ES-I3 (cell line): ENCODE results near the gene ANXA4.
"Not testable (repeated sequence)": the region's sequence is repeated elsewhere in the genome, so short reads cannot be mapped to it uniquely, and the experiment has no call there.

ENCODE experiments used
- H3K36me3 ChIP-seq: 2 replicates; pipeline ENCODE4 v1.6.1; 2013; ENCODE audit warnings: mild to moderate bottlenecking, low read length, control low read depth, moderate library complexity; ENCODE audit not compliant: insufficient read depth
- H3K4me1 ChIP-seq: 2 replicates; pipeline ENCODE4 v1.6.1; 2013; ENCODE audit warnings: mild to moderate bottlenecking, control low read depth, low read length; ENCODE audit not compliant: insufficient read depth
- H3K9ac ChIP-seq: 2 replicates; pipeline ENCODE4 v1.6.1; 2013; ENCODE audit warnings: low read depth, mild to moderate bottlenecking, low read length, moderate library complexity
- H3K9me3 ChIP-seq: 2 replicates; pipeline ENCODE4 v1.6.1; 2013; ENCODE audit warnings: mild to moderate bottlenecking, low read length, moderate library complexity; ENCODE audit not compliant: control insufficient read depth, insufficient read depth

Gene ANXA4

GRCh38 chr2:69789772-69790600 is 48.1 kb downstream of the ANXA4 start:
- no peaks in the 10 kb centered on the region for H3K36me3 ChIP-seq
- H3K9me3 ChIP-seq = no peaks in the 10 kb centered on the region
- H3K9ac ChIP-seq = no peak overlapping the region
- peaks cover 17% of the 10 kb centered on the region; the same call in 1 of the 2 replicates for H3K4me1 ChIP-seq

GRCh38 chr2:69790601-69790959 is 48.6 kb downstream of the ANXA4 start:
- Histone ChIP-seq H3K4me1 (peaks cover 17% of the 10 kb centered on the region; the same call in 1 of the 2 replicates), H3K9ac (no peak overlapping the region), H3K9me3 (no peaks in the 10 kb centered on the region), H3K36me3 (no peaks in the 10 kb centered on the region)

GRCh38 chr2:69791045-69791444 is 49.1 kb downstream of the ANXA4 start:
- H3K9ac ChIP-seq = no peak overlapping the region
- no peaks in the 10 kb centered on the region for H3K36me3 ChIP-seq
- H3K4me1 ChIP-seq = peaks cover 17% of the 10 kb centered on the region; the same call in 1 of the 2 replicates
- no peaks in the 10 kb centered on the region for H3K9me3 ChIP-seq

GRCh38 chr2:69796174-69796573 is 54.2 kb downstream of the ANXA4 start:
- Histone ChIP-seq H3K9ac (no peak overlapping the region), H3K4me1 (peaks cover 13% of the 10 kb centered on the region), H3K9me3 (no peaks in the 10 kb centered on the region; the same call in 1 of the 2 replicates), H3K36me3 (no peaks in the 10 kb centered on the region)

GRCh38 chr2:69797235-69797634 is 55.3 kb downstream of the ANXA4 start:
- H3K9me3 ChIP-seq = no peaks in the 10 kb centered on the region; the same call in 1 of the 2 replicates
- H3K9ac ChIP-seq = no peak overlapping the region
- peaks cover 13% of the 10 kb centered on the region for H3K4me1 ChIP-seq
- no peaks in the 10 kb centered on the region for H3K36me3 ChIP-seq

- Histone ChIP-seq H3K9me3 (no peaks in the 10 kb centered on the region; the same call in 1 of the 2 replicates), H3K4me1 (peaks cover 13% of the 10 kb centered on the region), H3K9ac (no peak overlapping the region), H3K36me3 (no peaks in the 10 kb centered on the region)
Measured at GRCh38 chr2:69797836-69798289, 55.9 kb downstream of the ANXA4 start.

- Histone ChIP-seq H3K9ac (no peak overlapping the region), H3K36me3 (no peaks in the 10 kb centered on the region), H3K9me3 (no peaks in the 10 kb centered on the region; the same call in 1 of the 2 replicates), H3K4me1 (peaks cover 13% of the 10 kb centered on the region)
Measured at GRCh38 chr2:69798290-69798908, 56.5 kb downstream of the ANXA4 start.

GRCh38 chr2:69798909-69799526 is 57.1 kb downstream of the ANXA4 start:
- Histone ChIP-seq H3K9ac (no peak overlapping the region), H3K4me1 (peaks cover 13% of the 10 kb centered on the region), H3K9me3 (no peaks in the 10 kb centered on the region; the same call in 1 of the 2 replicates), H3K36me3 (no peaks in the 10 kb centered on the region)

- Histone ChIP-seq H3K36me3 (no peaks in the 10 kb centered on the region), H3K9ac (no peak overlapping the region), H3K9me3 (no peaks in the 10 kb centered on the region; the same call in 1 of the 2 replicates), H3K4me1 (peaks cover 13% of the 10 kb centered on the region)
Measured at GRCh38 chr2:69801745-69802290, 59.9 kb downstream of the ANXA4 start.

GRCh38 chr2:69802781-69803367 is 60.9 kb downstream of the ANXA4 start:
- peaks cover 13% of the 10 kb centered on the region for H3K4me1 ChIP-seq
- not testable (repeated sequence) for H3K9me3 ChIP-seq, H3K9ac ChIP-seq, H3K36me3 ChIP-seq

GRCh38 chr2:69804416-69804815 is 62.5 kb downstream of the ANXA4 start:
- Histone ChIP-seq H3K36me3 (no peaks in the 10 kb centered on the region), H3K4me1 (no peaks in the 10 kb centered on the region), H3K9ac (no peak overlapping the region), H3K9me3 (no peaks in the 10 kb centered on the region; the same call in 1 of the 2 replicates)

- Histone ChIP-seq H3K9ac (no peak overlapping the region), H3K36me3 (no peaks in the 10 kb centered on the region), H3K4me1 (no peaks in the 10 kb centered on the region), H3K9me3 (no peaks in the 10 kb centered on the region)
Measured at GRCh38 chr2:69805887-69806286, 64.0 kb downstream of the ANXA4 start.

- H3K36me3 ChIP-seq = peaks cover 5% of the 10 kb centered on the region; the same call in 1 of the 2 replicates
- no peaks in the 10 kb centered on the region for H3K9me3 ChIP-seq
- no peak overlapping the region for H3K9ac ChIP-seq
- H3K4me1 ChIP-seq = no peaks in the 10 kb centered on the region
Measured at GRCh38 chr2:69807821-69808540, 66.0 kb downstream of the ANXA4 start.
